Cardiac fibroblast (primary cell): ENCODE measurements around the gene HBG1.
"Not testable (repeated sequence)": the region's sequence is repeated elsewhere in the genome, so short reads cannot be mapped to it uniquely, and the experiment has no call there.

ENCODE experiments used
- DNase-seq, 2 donors: peaks; one replicate each; pipeline versions ENCODE4 v3.0.0 to v3.0.0-alpha.2; 2010; ENCODE audit warnings: low read depth in 2 of 2
- H3K4me3 ChIP-seq, 2 donors: replicated peaks in 1 of 2; 1 replicate in 1 of 2; 2 replicates in 1 of 2; pipeline ENCODE4 v1.5.1; 2011; ENCODE audit warnings: low read depth in 2 of 2, low read length in 2 of 2, mild to moderate bottlenecking in 2 of 2, moderate library complexity in 1 of 2
- TF ChIP-seq, protein P1 (sequence below): IDR thresholded peaks from one replicate; pipeline ENCODE4 v1.5.1; 2011; ENCODE audit warnings: low read depth, mild to moderate bottlenecking, low read length, inconsistent platforms

The HBG1 gene

DNA sequence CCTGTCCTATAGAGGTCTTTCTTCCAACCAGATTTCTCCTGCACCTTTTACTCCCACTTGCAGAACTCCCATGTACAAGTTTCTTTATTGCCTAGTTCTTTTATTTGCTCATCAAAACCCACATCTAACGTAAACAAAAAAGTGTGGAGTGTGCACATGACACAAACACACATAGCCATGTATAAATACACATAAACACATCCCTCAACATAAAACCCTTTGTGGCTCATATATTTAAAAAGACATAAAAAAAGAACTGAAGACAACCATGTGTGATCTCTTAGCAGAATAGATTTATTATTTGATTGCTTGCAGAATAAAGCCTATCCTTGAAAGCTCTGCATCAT, 3.2 kb upstream of the HBG1 start:
- H3K4me3 ChIP-seq: no peak overlapping the region
- TF ChIP-seq, protein P1, sequence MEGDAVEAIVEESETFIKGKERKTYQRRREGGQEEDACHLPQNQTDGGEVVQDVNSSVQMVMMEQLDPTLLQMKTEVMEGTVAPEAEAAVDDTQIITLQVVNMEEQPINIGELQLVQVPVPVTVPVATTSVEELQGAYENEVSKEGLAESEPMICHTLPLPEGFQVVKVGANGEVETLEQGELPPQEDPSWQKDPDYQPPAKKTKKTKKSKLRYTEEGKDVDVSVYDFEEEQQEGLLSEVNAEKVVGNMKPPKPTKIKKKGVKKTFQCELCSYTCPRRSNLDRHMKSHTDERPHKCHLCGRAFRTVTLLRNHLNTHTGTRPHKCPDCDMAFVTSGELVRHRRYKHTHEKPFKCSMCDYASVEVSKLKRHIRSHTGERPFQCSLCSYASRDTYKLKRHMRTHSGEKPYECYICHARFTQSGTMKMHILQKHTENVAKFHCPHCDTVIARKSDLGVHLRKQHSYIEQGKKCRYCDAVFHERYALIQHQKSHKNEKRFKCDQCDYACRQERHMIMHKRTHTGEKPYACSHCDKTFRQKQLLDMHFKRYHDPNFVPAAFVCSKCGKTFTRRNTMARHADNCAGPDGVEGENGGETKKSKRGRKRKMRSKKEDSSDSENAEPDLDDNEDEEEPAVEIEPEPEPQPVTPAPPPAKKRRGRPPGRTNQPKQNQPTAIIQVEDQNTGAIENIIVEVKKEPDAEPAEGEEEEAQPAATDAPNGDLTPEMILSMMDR: no peak
- DNase-seq: no peak

DNA sequence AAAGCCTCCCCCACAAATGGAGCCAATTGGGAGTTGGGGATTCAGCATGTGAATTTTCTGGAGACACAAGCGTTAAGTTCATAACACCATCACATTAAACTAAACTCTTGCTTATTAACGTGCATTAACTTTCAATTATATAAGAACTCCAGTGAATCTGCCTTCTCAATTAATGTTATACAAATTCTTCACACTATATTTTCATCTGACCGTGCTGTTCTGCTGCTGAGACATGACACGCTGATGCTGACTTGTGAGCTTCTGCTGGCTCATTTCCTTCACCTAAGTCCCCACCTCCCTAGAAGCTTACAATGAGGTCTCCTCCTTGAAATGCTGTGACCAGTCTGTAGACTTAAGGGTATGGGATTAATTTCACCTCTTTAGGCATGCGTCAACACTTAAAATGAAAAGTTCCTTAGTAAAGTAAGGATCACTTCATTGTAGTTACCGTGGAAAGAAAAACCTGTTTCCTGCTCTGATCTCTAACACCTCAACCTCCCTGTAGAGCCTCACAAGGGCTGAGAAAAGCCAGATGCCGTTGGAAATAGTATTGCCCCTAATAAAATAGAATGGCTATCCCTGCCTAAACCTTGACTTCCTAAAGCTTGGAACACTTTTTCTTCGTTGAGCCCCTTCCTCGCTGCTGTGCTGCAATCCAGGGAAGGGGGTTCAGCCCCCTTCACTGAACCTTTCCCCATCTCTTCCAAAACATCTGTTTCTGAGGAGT, 2.7 kb upstream of the HBG1 start:
- TF ChIP-seq, protein P1: no peak

DNA sequence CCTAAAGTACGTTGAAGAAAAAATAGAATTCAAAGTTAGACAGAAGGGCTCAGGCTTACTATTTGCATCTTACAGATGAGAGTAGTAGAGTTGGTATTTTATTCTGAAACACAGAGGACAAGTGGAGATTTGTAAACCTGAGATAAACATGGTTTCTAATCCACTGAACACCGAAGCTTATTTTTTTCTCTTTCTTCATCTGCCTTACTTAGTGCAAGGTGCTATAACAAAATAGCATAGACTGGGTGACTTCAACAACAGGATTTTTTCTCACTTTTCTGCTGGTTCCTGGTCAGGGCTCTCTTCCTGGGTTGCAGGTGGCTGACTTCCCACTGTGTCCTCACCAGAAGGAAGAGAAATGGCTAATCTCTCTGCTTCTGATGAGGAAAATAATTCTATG, 2.1 kb upstream of the HBG1 start:
- TF ChIP-seq, protein P1: no peak
- no peak overlapping the region for H3K4me3 ChIP-seq
- no peak for DNase-seq

More for the DNA sequence above, 2.7 kb upstream of the HBG1 start:
- H3K4me3 ChIP-seq: no peak overlapping the region
- DNase-seq: no peak

DNA sequence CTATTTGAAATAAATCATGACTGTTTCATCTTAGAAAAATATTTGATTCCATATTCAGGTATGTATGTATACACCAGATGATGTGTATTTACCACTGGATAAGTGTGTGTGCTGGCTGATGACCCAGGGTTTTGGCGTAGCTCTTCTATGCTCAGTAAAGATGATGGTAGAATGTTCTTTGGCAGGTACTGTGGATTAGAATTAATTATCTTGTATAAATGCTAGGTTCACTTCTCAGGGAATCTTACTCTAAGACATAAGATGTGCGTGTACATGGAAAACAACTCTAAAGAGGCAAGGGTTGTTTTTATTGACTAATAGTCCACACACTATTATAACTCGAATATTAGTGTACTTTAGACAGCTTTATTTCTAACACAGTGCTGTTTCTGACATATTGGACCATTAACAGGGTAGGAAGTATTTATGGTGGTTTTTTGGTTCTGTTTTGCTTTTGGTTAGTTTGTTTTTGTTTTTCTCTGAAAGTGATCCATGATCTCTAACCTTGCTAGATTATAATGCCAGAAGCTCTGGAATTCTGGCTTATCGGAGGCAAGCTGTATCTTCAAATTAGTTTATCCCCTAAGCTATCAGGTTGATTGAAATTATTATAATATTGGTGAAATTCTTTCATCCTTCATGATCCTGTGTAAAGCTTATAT, 1.0 kb upstream of the HBG1 start:
- TF ChIP-seq, protein P1: no peak
- H3K4me3 ChIP-seq: no peak overlapping the region
- DNase-seq: no peak

DNA sequence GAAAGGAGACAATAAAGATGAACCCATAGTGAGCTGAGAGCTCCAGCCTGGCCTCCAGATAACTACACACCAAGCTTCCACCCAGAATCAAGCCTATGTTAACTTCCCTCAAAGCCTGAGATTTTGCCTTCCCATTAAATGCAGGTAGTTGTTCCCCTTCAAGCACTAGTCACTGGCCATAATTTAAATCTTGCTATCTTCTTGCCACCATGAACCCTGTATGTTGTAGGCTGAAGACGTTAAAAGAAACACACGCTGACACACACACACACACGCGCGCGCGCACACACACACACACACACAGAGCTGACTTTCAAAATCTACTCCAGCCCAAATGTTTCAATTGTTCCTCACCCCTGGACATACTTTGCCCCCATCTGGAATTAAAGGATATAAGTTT, 1.2 kb downstream of the HBG1 start:
- not testable (repeated sequence) for H3K4me3 ChIP-seq, DNase-seq

DNA sequence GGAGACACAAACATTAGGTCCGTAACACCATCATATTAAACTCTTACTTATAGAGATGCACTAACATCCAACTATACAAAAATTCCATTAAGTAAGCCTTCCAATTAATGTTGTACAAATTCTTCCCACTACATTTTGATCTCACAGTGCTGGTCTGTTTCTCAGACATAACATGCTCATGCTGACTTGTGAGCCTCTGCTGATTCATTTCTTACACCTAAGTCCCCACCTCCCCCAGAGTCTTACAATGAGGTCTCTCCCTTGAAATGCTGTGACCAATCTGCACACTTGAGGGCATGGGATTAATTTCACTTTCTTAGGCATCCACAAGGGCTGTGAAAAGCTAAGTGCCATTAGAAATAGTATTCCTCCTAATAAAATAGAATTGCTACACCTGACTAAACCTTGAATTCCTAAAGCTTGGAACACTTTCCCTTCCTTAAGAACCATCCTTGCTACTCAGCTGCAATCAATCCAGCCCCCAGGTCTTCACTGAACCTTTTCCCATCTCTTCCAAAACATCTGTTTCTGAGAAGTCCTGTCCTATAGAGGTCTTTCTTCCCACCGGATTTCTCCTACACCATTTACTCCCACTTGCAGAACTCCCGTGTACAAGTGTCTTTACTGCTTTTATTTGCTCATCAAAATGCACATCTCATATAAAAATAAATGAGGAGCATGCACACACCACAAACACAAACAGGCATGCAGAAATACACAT, 2.0 kb downstream of the HBG1 start:
- peak in 1 of 2 donors; percentile 13 for DNase-seq
- H3K4me3 ChIP-seq: no peak overlapping the region
- TF ChIP-seq, protein P1: no peak

DNA sequence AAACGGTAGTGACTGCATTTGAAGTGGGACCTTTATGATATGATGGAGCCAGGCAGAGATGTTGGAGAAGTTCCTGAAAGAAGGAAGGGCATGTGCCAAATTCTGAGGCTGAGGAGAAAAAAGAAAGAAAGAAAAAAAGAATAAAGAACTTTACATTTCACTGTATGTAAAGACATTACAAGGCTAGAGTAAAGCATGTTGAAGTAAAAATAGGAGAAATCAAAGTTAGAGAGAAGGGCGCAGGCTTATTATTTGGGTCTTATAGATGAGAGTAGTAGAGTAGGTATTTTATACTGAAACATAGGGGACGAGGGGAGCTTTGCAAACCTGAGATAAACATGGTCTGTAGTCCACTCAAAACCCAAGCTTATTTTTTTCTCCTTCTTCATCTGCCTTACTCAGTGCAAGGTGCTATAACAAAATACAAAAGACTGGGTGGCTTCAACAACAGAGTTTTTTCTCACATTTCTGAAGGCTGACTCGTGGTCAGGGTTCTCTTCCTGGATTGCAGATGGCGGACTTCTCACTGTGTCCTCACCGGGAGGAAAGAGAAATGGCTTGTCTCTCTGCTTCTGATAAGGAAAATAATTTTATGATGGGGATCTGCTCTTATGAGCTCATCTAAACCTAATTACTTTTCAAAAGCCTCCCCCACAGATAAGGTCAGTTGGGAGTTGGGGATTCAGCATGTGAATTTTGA, 2.7 kb downstream of the HBG1 start:
- TF ChIP-seq, protein P1: no peak
- H3K4me3 ChIP-seq: no peak overlapping the region
- no peak for DNase-seq
